Neutrophil (primary cell): ENCODE results near the gene SLC12A8.

Experiments
- H3K27ac ChIP-seq: fragments of 200-600 bp; sonication (generic); 2 replicates; pipeline ENCODE4 v1.5.1; 2016; ENCODE audit warnings: mild to moderate bottlenecking, moderate library complexity
- H3K27me3 ChIP-seq: fragments of 200-600 bp; sonication (generic); 2 replicates; pipeline ENCODE4 v1.6.0; 2016; ENCODE audit warnings: mild to moderate bottlenecking
- H3K36me3 ChIP-seq: fragments of 200-600 bp; sonication (generic); 2 replicates; pipeline ENCODE4 v1.5.1; 2017
- H3K4me1 ChIP-seq, 2 experiments: fragments of 200-600 bp in 1 of 2; sonication (generic) in 1 of 2; 1 replicate in 1 of 2; 2 replicates in 1 of 2; pipeline versions ENCODE4 v1.5.1 to v1.6.1; 2013 to 2016; ENCODE audit warnings: low read depth in 1 of 2, low read length in 1 of 2, mild to moderate bottlenecking in 1 of 2, moderate library complexity in 1 of 2; ENCODE audit not compliant: control insufficient read depth in 1 of 2, insufficient read depth in 1 of 2
- H3K4me3 ChIP-seq, 2 experiments: fragments of 200-600 bp in 1 of 2; sonication (generic) in 1 of 2; 1 replicate in 1 of 2; 2 replicates in 1 of 2; pipeline ENCODE4 v1.5.1; 2013 to 2016; ENCODE audit warnings: low read depth in 1 of 2, low read length in 1 of 2, mild to moderate bottlenecking in 1 of 2, moderate library complexity in 1 of 2
- H3K9me3 ChIP-seq: fragments of 200-600 bp; sonication (generic); 2 replicates; pipeline ENCODE4 v1.5.1; 2016
- TF ChIP-seq, protein P1 (sequence below): fragments of 200-600 bp; sonication (generic); IDR thresholded peaks from 2 replicates; pipeline ENCODE4 v1.5.1; 2016; ENCODE audit warnings: antibody characterized with exemption

Gene SLC12A8

DNA sequence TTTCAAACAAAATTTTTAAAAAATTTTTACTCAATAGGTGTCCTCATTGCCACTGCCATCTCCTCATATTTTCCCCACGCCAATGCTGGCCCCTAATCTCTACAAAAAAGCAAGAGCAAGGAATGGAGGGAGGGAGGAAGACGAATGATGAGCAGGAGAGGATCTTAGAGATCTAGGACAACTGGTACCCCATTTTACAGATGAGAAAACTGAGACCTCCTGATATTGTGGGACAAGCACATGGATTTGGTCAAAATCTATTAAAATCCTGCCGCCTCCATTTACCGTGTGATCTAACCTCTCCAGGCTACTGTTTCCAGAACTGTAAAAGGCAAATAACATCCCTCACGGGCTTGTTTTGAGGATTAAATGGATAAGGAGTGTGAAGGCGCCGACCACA lies 161.3 kb downstream of the SLC12A8 start:
- Histone ChIP-seq H3K27ac (no peak overlapping the region), H3K4me1 (peaks cover 13 to 14% of the 10 kb centered on the region in 2 experiments), H3K4me3 (no peak overlapping the region), H3K36me3 (no peaks in the 10 kb centered on the region), H3K9me3 (no peaks in the 10 kb centered on the region), H3K27me3 (peaks cover 68% of the 10 kb centered on the region)
- TF ChIP-seq, protein P1, sequence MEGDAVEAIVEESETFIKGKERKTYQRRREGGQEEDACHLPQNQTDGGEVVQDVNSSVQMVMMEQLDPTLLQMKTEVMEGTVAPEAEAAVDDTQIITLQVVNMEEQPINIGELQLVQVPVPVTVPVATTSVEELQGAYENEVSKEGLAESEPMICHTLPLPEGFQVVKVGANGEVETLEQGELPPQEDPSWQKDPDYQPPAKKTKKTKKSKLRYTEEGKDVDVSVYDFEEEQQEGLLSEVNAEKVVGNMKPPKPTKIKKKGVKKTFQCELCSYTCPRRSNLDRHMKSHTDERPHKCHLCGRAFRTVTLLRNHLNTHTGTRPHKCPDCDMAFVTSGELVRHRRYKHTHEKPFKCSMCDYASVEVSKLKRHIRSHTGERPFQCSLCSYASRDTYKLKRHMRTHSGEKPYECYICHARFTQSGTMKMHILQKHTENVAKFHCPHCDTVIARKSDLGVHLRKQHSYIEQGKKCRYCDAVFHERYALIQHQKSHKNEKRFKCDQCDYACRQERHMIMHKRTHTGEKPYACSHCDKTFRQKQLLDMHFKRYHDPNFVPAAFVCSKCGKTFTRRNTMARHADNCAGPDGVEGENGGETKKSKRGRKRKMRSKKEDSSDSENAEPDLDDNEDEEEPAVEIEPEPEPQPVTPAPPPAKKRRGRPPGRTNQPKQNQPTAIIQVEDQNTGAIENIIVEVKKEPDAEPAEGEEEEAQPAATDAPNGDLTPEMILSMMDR, result no peak

DNA sequence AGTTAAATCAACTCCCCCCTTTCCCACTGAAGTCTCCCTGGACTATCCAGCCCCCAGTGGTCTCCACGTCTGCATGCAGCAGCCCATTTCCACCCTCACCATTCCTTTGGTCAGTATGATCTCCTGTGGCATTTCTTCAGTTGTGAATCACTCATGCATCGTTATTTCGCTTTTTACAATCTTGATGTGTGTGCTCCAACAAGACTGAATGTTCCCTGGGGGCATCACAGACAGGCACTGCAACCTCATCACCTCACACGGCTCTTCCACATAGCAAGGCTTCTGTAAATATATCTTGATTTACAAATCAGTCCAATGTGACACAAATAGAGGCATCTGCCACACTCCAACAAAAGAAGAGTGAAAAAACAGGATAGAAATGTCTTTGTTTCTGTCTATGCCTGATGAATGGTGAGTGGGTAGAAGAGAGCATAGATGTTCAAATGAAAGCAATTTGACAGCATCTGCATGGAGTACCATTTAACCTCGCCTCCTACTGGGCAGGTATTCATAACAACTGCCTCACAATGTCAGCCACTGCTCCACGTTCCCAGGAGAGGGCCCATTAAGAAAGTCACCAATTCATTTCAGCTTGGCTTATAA lies 162.0 kb downstream of the SLC12A8 start:
- no peak overlapping the region for H3K4me3 ChIP-seq
- peaks cover 63% of the 10 kb centered on the region for H3K27me3 ChIP-seq
- H3K27ac ChIP-seq, result no peak overlapping the region
- peaks cover 10% of the 10 kb centered on the region in 2 experiments for H3K4me1 ChIP-seq
- no peaks in the 10 kb centered on the region for H3K9me3 ChIP-seq
- no peaks in the 10 kb centered on the region for H3K36me3 ChIP-seq
- TF ChIP-seq, protein P1, result no peak

DNA sequence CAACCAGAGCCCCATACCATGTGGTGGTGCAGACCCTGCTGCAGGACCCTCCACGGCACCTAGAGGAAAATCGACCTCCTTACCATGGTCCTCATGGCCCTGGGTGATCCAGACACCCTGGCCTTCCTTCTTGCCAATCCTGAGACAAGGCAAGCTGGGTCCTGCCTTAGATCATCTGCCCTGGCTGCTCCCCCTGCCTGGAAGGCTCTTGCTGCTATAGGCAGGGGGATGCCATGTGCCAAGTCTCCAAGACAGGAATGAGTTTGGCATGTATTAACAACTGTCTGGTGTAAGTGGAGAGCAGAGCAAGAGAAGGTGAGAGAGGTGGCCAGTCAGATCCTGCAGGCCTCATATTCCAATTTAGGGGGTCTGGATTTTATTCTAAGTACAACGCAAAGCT lies 164.3 kb downstream of the SLC12A8 start:
- TF ChIP-seq, protein P1, result no peak
- Histone ChIP-seq H3K27ac (no peak overlapping the region), H3K4me1 (no peaks in the 10 kb centered on the region), H3K9me3 (no peaks in the 10 kb centered on the region), H3K27me3 (peaks cover 41% of the 10 kb centered on the region), H3K4me3 (no peak overlapping the region), H3K36me3 (no peaks in the 10 kb centered on the region)

DNA sequence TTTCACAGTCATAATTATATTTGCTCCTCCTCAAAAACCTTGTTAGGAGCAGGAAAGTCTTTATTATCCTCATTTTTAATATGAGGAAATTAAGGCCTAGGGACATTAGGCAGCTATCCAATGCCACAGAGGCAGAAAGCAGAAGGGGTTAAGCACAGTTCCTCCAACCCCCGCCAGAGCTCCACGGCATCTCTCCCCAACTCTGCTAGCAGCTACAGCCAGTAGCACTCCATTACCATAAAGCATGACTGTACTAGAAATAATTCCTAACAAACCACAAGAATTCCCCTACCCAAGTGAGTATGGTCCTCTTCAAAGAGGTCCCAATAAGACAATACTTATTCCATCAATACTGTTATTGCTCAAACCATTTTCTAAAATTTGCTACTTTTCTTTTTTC lies 166.6 kb downstream of the SLC12A8 start:
- H3K36me3 ChIP-seq, result no peaks in the 10 kb centered on the region
- no peaks in the 10 kb centered on the region for H3K9me3 ChIP-seq
- no peak overlapping the region for H3K4me3 ChIP-seq
- TF ChIP-seq, protein P1, result no peak
- H3K4me1 ChIP-seq, result no peaks in the 10 kb centered on the region
- H3K27me3 ChIP-seq, result peaks cover 18% of the 10 kb centered on the region
- no peak overlapping the region for H3K27ac ChIP-seq

DNA sequence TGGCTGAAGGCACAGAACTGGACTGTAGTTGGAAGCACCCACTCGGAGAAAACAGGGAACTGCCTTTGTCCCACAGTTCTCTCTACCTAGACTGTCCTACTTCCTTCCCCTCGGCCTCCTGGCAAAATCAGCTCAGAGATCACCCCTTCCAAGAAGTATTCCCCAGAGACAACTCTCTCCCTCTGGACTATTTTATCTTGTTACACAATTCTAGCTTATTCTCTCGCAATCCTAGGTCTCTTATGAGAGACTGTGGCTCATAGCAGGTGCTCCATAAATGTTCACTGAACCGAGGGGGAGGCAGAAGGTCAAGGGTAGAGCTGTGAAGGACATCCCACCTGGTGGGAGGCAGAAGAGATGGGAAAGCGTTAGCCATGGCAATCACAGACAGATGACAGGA lies 167.4 kb downstream of the SLC12A8 start:
- H3K4me1 ChIP-seq, result no peaks in the 10 kb centered on the region
- peaks cover 10% of the 10 kb centered on the region for H3K27me3 ChIP-seq
- no peaks in the 10 kb centered on the region for H3K9me3 ChIP-seq
- no peak overlapping the region for H3K27ac ChIP-seq
- TF ChIP-seq, protein P1, result no peak
- no peak overlapping the region for H3K4me3 ChIP-seq
- H3K36me3 ChIP-seq, result no peaks in the 10 kb centered on the region
